NCI-H1105 treated with DMSO at 0.1 percent for 48 hours (cell line): Measurements from ENCODE around the gene HHAT.

Source experiments
- DNase-seq: peaks from one replicate; lab custom pipeline; 2025; lab: John Stamatoyannopoulos, UW

Gene HHAT

GRCh38 chr1:210328746-210329503 is at the start of gene HHAT:
HHAT (plus strand) TSS chr1:210328902; CDS start chr1:210348976, 20,074 bp downstream.
- DNase-seq = peak; percentile 67

- no peak for DNase-seq
Measured at GRCh38 chr1:210280221-210280620, 48.5 kb upstream of the HHAT start.

GRCh38 chr1:210288116-210288515 is 40.6 kb upstream of the HHAT start:
- no peak for DNase-seq

- DNase-seq = no peak
Measured at GRCh38 chr1:210289248-210289647, 39.5 kb upstream of the HHAT start.

GRCh38 chr1:210291081-210291764 is 37.5 kb upstream of the HHAT start:
- no peak for DNase-seq

- peak; percentile 27 for DNase-seq
Measured at GRCh38 chr1:210291786-210292230, 36.9 kb upstream of the HHAT start.

GRCh38 chr1:210292231-210292871 is 36.4 kb upstream of the HHAT start:
- DNase-seq = peak; percentile 66

GRCh38 chr1:210293171-210293607 is 35.5 kb upstream of the HHAT start:
- no peak for DNase-seq

- DNase-seq = no peak
Measured at GRCh38 chr1:210294999-210295745, 33.5 kb upstream of the HHAT start.

GRCh38 chr1:210296682-210297081 is 32.0 kb upstream of the HHAT start:
- DNase-seq = no peak

- no peak for DNase-seq
Measured at GRCh38 chr1:210298296-210298695, 30.4 kb upstream of the HHAT start.

GRCh38 chr1:210298936-210299335 is 29.8 kb upstream of the HHAT start:
- DNase-seq = no peak

- DNase-seq = no peak
Measured at GRCh38 chr1:210299501-210299900, 29.2 kb upstream of the HHAT start.

- DNase-seq = no peak
Measured at GRCh38 chr1:210300923-210301614, 27.6 kb upstream of the HHAT start.

- no peak for DNase-seq
Measured at GRCh38 chr1:210301615-210302000, 27.1 kb upstream of the HHAT start.

- DNase-seq = no peak
Measured at GRCh38 chr1:210302501-210302900, 26.2 kb upstream of the HHAT start.

GRCh38 chr1:210303391-210303790 is 25.3 kb upstream of the HHAT start:
- no peak for DNase-seq

- no peak for DNase-seq
Measured at GRCh38 chr1:210310562-210311153, 18.0 kb upstream of the HHAT start.

- DNase-seq = no peak
Measured at GRCh38 chr1:210311726-210312493, 16.8 kb upstream of the HHAT start.

- DNase-seq = no peak
Measured at GRCh38 chr1:210313046-210313595, 15.6 kb upstream of the HHAT start.
